ENCODE results near the gene TTLL12. TPM values are rescaled to one million over a fixed set of nuclear protein-coding genes. Genes with fewer than 3 reads are reported as not detected.

TTLL12 gene
- total and polyA plus RNA-seq, 2 donors (not counting 1 experiment from before 2014, with no cell fraction given): 11.0 to 21.3 TPM

DNA sequence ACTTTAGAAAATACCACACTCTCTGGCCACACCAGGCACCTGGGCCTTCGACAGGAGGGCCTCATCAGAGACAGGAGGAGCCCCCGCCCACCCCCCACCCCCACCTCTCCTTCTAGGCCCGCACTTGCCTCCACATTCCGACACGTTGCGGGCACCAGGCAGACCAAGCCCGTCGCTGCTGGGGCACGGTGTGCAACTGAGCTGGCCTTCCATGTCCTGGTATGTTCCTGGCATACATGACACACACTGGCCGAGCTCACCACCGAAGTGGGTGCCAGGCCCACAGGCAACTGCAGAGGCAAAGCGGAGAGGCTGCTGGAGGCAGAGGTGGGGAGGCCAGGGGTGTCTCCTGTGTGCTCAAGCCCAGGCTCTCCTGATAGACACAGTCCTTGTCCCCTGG, 27.0 kb upstream of the TTLL12 start:
- ChIA-PET CTCF (no interaction called here), POLR2A (no interaction called here)
- Mint-ChIP-seq H3K9me3 (ENCODE audit: insufficient read depth) (no peaks in the 10 kb centered on the region), H3K4me3 (no peak overlapping the region), H3K27me3 (peaks cover 17% of the 10 kb centered on the region), H3K4me1 (no peaks in the 10 kb centered on the region), H3K27ac (no peak overlapping the region)
- ATAC-seq (ENCODE audit: low read depth): no peak
- no peaks in the 10 kb centered on the region for H3K4me1 ChIP-seq (ENCODE audit: control insufficient read depth in 2 of 2, insufficient read depth in 2 of 2, low read length in 2 of 2)
- H3K4me2 ChIP-seq (replicated peaks; ENCODE audit: low read depth, low read length, poor library complexity, severe bottlenecking): no peak overlapping the region
- no peaks in the 10 kb centered on the region for H4K20me1 ChIP-seq (ENCODE audit: control insufficient read depth, insufficient read depth, low read length, poor library complexity, severe bottlenecking)
- H3K27ac ChIP-seq (ENCODE audit: low read length in 2 of 2): no peak overlapping the region
- no peak for DNase-seq
- WGBS (ENCODE audit: insufficient coverage): 94% methylated on average over 10 of the region's 12 CpGs
- no peak overlapping the region for H3K9ac ChIP-seq (ENCODE audit: low read length)
- H3K36me3 ChIP-seq (replicated peaks in 1 of 2; ENCODE audit: control extremely low read depth in 1 of 2, control insufficient read depth in 1 of 2, extremely low read depth in 1 of 2, insufficient read depth in 2 of 2, low read length in 1 of 2): no peaks in the 10 kb centered on the region
- peaks cover 0 to 3% (median 0%) of the 10 kb centered on the region in 3 donors for H3K9me3 ChIP-seq (ENCODE audit: control extremely low read depth in 1 of 3, control insufficient read depth in 2 of 3, insufficient read depth in 1 of 3, low read length in 2 of 3)
- TF ChIP-seq EZH2 (IDR thresholded peaks at IDR 0.05; ENCODE audit: borderline replicate concordance, insufficient read depth, low read depth, low read length, poor library complexity, severe bottlenecking): no peak
- TF ChIP-seq, protein P1, sequence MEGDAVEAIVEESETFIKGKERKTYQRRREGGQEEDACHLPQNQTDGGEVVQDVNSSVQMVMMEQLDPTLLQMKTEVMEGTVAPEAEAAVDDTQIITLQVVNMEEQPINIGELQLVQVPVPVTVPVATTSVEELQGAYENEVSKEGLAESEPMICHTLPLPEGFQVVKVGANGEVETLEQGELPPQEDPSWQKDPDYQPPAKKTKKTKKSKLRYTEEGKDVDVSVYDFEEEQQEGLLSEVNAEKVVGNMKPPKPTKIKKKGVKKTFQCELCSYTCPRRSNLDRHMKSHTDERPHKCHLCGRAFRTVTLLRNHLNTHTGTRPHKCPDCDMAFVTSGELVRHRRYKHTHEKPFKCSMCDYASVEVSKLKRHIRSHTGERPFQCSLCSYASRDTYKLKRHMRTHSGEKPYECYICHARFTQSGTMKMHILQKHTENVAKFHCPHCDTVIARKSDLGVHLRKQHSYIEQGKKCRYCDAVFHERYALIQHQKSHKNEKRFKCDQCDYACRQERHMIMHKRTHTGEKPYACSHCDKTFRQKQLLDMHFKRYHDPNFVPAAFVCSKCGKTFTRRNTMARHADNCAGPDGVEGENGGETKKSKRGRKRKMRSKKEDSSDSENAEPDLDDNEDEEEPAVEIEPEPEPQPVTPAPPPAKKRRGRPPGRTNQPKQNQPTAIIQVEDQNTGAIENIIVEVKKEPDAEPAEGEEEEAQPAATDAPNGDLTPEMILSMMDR (IDR thresholded peaks at IDR 0.05): no peak
- intact Hi-C loops (cut with micrococcal nuclease): no loop called here
- H3K27me3 ChIP-seq (replicated peaks in 1 of 4; ENCODE audit: control extremely low read depth in 1 of 4, control insufficient read depth in 3 of 4, insufficient read depth in 4 of 4, low read length in 3 of 4): no peaks in the 10 kb centered on the region
- H3K4me3 ChIP-seq (ENCODE audit: control extremely low read depth in 1 of 5, extremely low read depth in 1 of 5, insufficient read depth in 1 of 5, low read depth in 2 of 5, low read length in 4 of 5): no peak overlapping the region
- H2AFZ ChIP-seq (ENCODE audit: insufficient read depth, low read depth, low read length, poor library complexity, severe bottlenecking): no peak overlapping the region
- H3K79me2 ChIP-seq (ENCODE audit: control insufficient read depth, insufficient read depth, low read length): no peaks in the 10 kb centered on the region

DNA sequence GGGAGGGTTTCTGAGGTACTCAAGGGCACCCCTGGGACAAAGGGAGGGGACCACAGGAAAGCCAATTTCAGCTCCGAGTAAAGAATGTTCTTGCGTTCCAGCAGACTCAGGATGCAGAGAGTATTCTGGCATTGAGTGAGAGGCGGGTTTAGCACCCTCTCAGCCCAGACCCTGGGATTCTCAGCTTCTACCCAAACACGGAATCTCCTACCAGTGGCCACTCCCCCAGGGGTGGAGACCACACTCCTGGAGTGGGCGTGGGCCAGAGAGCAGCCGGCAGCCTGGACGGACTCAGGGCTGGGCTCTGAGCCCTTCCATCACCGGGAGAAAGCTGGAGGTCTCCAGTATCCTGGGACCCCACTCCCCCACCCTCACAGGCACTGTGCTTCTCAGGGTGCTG, 26.1 kb upstream of the TTLL12 start:
- DNase-seq (no peak), ATAC-seq (ENCODE audit: low read depth) (no peak)
- H3K27ac Mint-ChIP-seq: no peak overlapping the region
- Histone ChIP-seq H3K36me3 (replicated peaks in 1 of 2; ENCODE audit: control extremely low read depth in 1 of 2, control insufficient read depth in 1 of 2, extremely low read depth in 1 of 2, insufficient read depth in 2 of 2, low read length in 1 of 2) (no peaks in the 10 kb centered on the region), H3K4me3 (ENCODE audit: control extremely low read depth in 1 of 5, extremely low read depth in 1 of 5, insufficient read depth in 1 of 5, low read depth in 2 of 5, low read length in 4 of 5) (no peak overlapping the region), H4K20me1 (ENCODE audit: control insufficient read depth, insufficient read depth, low read length, poor library complexity, severe bottlenecking) (no peaks in the 10 kb centered on the region), H3K27ac (ENCODE audit: low read length in 2 of 2) (no peak overlapping the region), H3K9ac (ENCODE audit: low read length) (no peak overlapping the region), H3K79me2 (ENCODE audit: control insufficient read depth, insufficient read depth, low read length) (no peaks in the 10 kb centered on the region), H3K27me3 (replicated peaks in 1 of 4; ENCODE audit: control extremely low read depth in 1 of 4, control insufficient read depth in 3 of 4, insufficient read depth in 4 of 4, low read length in 3 of 4) (no peaks in the 10 kb centered on the region), H3K4me1 (ENCODE audit: control insufficient read depth in 2 of 2, insufficient read depth in 2 of 2, low read length in 2 of 2) (no peaks in the 10 kb centered on the region), H3K9me3 (ENCODE audit: control extremely low read depth in 1 of 3, control insufficient read depth in 2 of 3, insufficient read depth in 1 of 3, low read length in 2 of 3) (peaks cover 0 to 3% (median 0%) of the 10 kb centered on the region in 3 donors), H3K4me2 (replicated peaks; ENCODE audit: low read depth, low read length, poor library complexity, severe bottlenecking) (no peak overlapping the region), H2AFZ (ENCODE audit: insufficient read depth, low read depth, low read length, poor library complexity, severe bottlenecking) (no peak overlapping the region)
- intact Hi-C loops (cut with micrococcal nuclease): no loop called here
- no peaks in the 10 kb centered on the region for H3K9me3 Mint-ChIP-seq (ENCODE audit: insufficient read depth)
- no peaks in the 10 kb centered on the region for H3K4me1 Mint-ChIP-seq
- TF ChIP-seq EZH2 (IDR thresholded peaks at IDR 0.05; ENCODE audit: borderline replicate concordance, insufficient read depth, low read depth, low read length, poor library complexity, severe bottlenecking): no peak
- TF ChIP-seq, protein P1 (IDR thresholded peaks at IDR 0.05): no peak
- ChIA-PET POLR2A (interaction anchor here (0.6 kb wide), 2 partner anchors 12 to 37 kb away, joined by 4 to 5 read pairs; no protein-coding TSS in a partner anchor), CTCF (no interaction called here)
- peaks cover 14% of the 10 kb centered on the region for H3K27me3 Mint-ChIP-seq
- 74% methylated on average over 6 of the region's 8 CpGs for WGBS (ENCODE audit: insufficient coverage)
- H3K4me3 Mint-ChIP-seq: no peak overlapping the region

Measured in B cell (primary cell).